NCI-H1092 (cell line): ENCODE data around the gene BRIX1.
"Not testable (repeated sequence)": the region's sequence is repeated elsewhere in the genome, so short reads cannot be mapped to it uniquely, and the experiment has no call there.

Experiments
- DNase-seq: peaks from one replicate; lab custom pipeline; 2025; lab: John Stamatoyannopoulos, UW

Gene BRIX1

GRCh38 chr5:34968258-34968657 lies 52.7 kb downstream of the BRIX1 start:
- DNase-seq = no peak

- DNase-seq = no peak
Observed at GRCh38 chr5:34970552-34970951, 55.0 kb downstream of the BRIX1 start.

GRCh38 chr5:34971655-34972054 lies 56.1 kb downstream of the BRIX1 start:
- not testable (repeated sequence) for DNase-seq
